Activated CD4-positive, alpha-beta T cell treated with anti-CD3 and anti-CD28 coated beads for 1 hour (primary cell): ENCODE measurements around the gene CORIN.
"Not testable (repeated sequence)": the region's sequence is repeated elsewhere in the genome, so short reads cannot be mapped to it uniquely, and the experiment has no call there.

Experiments
- DNase-seq: peaks from one replicate; pipeline ENCODE4 v3.0.0-alpha.2; 2020

CORIN gene

GRCh38 chr4:47551682-47552081 lies 286.2 kb downstream of the CORIN start:
- no peak for DNase-seq

- DNase-seq, result no peak
These were observed 286.8 kb downstream of the CORIN start for GRCh38 chr4:47550899-47551548.

GRCh38 chr4:47550357-47550756 lies 287.5 kb downstream of the CORIN start:
- DNase-seq, result not testable (repeated sequence)
